ENCODE measurements around the gene LGALS7. TPM values are rescaled to one million over a fixed set of nuclear protein-coding genes. Genes with fewer than 3 reads are reported as not detected.

LGALS7 gene
- total and polyA plus RNA-seq, 2 of the 13 experiments (the other 11 are each of a cell fraction or from before 2014, with no cell fraction given) = 0.73 TPM; not detected in 1

GRCh38 chr19:38721979-38722773, 51.1 kb downstream of the LGALS7 start:
- ChIA-PET POLR2A (interaction anchor here (0.6 to 3.2 kb wide), 10 partner anchors 20 to 163 kb away, joined by 3 to 26 read pairs (median 5); partner anchors contain the start of genes ACTN4 and ECH1), CTCF (ENCODE audit: low intra/inter-chr PET ratio, low total read pairs) (no interaction called here)
- peak; percentile 94 for FAIRE-seq
- no peaks in the 10 kb centered on the region for H3K9me3 ChIP-seq (ENCODE audit: low read length)
- peak overlapping the region; percentile 69 for H3K9ac ChIP-seq (ENCODE audit: insufficient read depth, low read depth, low read length)
- peak; percentile 96 for DNase-seq (ENCODE audit: low spot score)
- no peak overlapping the region; a peak in 1 of 6 replicates for H3K4me3 ChIP-seq (replicated peaks in 1 of 3; ENCODE audit: insufficient read depth in 1 of 3, low read depth in 2 of 3, low read length in 3 of 3)
- intact Hi-C loops (cut with micrococcal nuclease; ENCODE audit: unreplicated experiment) = loop anchor here (2.0 to 5.0 kb wide), 2 partner anchors 21 to 70 kb away; no protein-coding TSS in a partner anchor
- H3K27me3 ChIP-seq (ENCODE audit: control insufficient read depth in 1 of 2, insufficient read depth in 2 of 2, low read length in 2 of 2) = no peaks in the 10 kb centered on the region
- peak overlapping the region; percentile 82 for H3K27ac ChIP-seq (ENCODE audit: extremely low read length, insufficient read depth, low read length)
- no peak overlapping the region for H2AFZ ChIP-seq (ENCODE audit: low read length)
- H3K4me1 ChIP-seq (ENCODE audit: insufficient read depth, low read length) = peaks cover 50% of the 10 kb centered on the region
- peak; percentile 75 for ATAC-seq
- H3K36me3 ChIP-seq (replicated peaks in 1 of 2; ENCODE audit: control insufficient read depth in 1 of 2, insufficient read depth in 2 of 2, low read length in 2 of 2) = peaks cover 28 to 69% of the 10 kb centered on the region in 2 experiments
- in situ Hi-C loops (cut with HindIII; ENCODE audit: extremely low pct_ligation_motif_present, low pct_unique_long_range_greater_than_20kb) = no loop called here
- BruUV-seq (replicated peaks) = no TSS peak
- WGBS (ENCODE audit: low lambda C conversion rate) = 24% methylated on average over 14 of the region's 17 CpGs
- H3K79me2 ChIP-seq (ENCODE audit: insufficient read depth, low read length) = no peaks in the 10 kb centered on the region
- H3K4me2 ChIP-seq (ENCODE audit: low read depth, low read length) = peak overlapping the region; percentile 25
- H4K20me1 ChIP-seq (ENCODE audit: insufficient read depth, low read length) = no peaks in the 10 kb centered on the region
- TF ChIP-seq IKZF1 (IDR thresholded peaks at IDR 0.05) (no peak), SKI (IDR thresholded peaks at IDR 0.05; ENCODE audit: partially characterized antibody) (no peak), GMEB1 (CRISPR knock-in tag; IDR thresholded peaks at IDR 0.05; ENCODE audit: borderline replicate concordance) (peak; percentile 54; the same call in 1 of the 2 replicates), ARHGAP35 (CRISPR knock-in tag; IDR thresholded peaks at IDR 0.05; ENCODE audit: borderline replicate concordance) (no peak; the same call in 1 of the 2 replicates), ZNF317 (CRISPR knock-in tag; IDR thresholded peaks at IDR 0.05) (peak; percentile 37; the same call in 1 of the 2 replicates), KDM5A (IDR thresholded peaks at IDR 0.05; ENCODE audit: borderline replicate concordance, low read length) (no peak), RAD51 (IDR thresholded peaks at IDR 0.05; ENCODE audit: borderline replicate concordance) (no peak), GATAD1 (CRISPR knock-in tag; IDR thresholded peaks at IDR 0.05) (no peak), BHLHE40 (IDR thresholded peaks at IDR 0.05; ENCODE audit: low read length) (no peak), RERE (CRISPR knock-in tag; IDR thresholded peaks at IDR 0.05; ENCODE audit: low read depth) (no peak), ZNF570 (CRISPR knock-in tag; IDR thresholded peaks at IDR 0.05; ENCODE audit: borderline replicate concordance) (no peak), NKX3-1 (CRISPR knock-in tag; IDR thresholded peaks at IDR 0.05) (no peak), XBP1 (CRISPR knock-in tag; IDR thresholded peaks at IDR 0.05) (no peak), SUZ12 (IDR thresholded peaks at IDR 0.05; ENCODE audit: low read depth, low read length) (no peak), ZNF75D (CRISPR knock-in tag; IDR thresholded peaks at IDR 0.05; ENCODE audit: borderline replicate concordance) (no peak), TAF15 (IDR thresholded peaks at IDR 0.05; ENCODE audit: low read depth, low read length, poor library complexity, severe bottlenecking) (no peak)

Measured in HepG2 (cell line).